GM11168 (cell line): ENCODE results near the gene DPP6.

Experiments
- in situ Hi-C: fragments of 300-500 bp; cut with MboI; formaldehyde crosslinking; loops from one replicate; pipeline ENCODE4 v1.12.0; 2022; ENCODE audit warnings: low sequenced_read_pairs; ENCODE audit not compliant: unreplicated experiment

Gene DPP6

GRCh38 chr7:154928136-154929005 lies 876.2 kb downstream of the DPP6 start:
- in situ Hi-C loops: loop anchor here (25.0 kb wide), 1 partner anchor 834 kb away; no protein-coding TSS in a partner anchor

GRCh38 chr7:154929006-154929726 lies 877.0 kb downstream of the DPP6 start:
- in situ Hi-C loops: loop anchor here (25.0 kb wide), 1 partner anchor 833 kb away; no protein-coding TSS in a partner anchor

GRCh38 chr7:154931906-154932305 lies 879.7 kb downstream of the DPP6 start:
- in situ Hi-C loops: loop anchor here (25.0 kb wide), 1 partner anchor 830 kb away; no protein-coding TSS in a partner anchor

DNA sequence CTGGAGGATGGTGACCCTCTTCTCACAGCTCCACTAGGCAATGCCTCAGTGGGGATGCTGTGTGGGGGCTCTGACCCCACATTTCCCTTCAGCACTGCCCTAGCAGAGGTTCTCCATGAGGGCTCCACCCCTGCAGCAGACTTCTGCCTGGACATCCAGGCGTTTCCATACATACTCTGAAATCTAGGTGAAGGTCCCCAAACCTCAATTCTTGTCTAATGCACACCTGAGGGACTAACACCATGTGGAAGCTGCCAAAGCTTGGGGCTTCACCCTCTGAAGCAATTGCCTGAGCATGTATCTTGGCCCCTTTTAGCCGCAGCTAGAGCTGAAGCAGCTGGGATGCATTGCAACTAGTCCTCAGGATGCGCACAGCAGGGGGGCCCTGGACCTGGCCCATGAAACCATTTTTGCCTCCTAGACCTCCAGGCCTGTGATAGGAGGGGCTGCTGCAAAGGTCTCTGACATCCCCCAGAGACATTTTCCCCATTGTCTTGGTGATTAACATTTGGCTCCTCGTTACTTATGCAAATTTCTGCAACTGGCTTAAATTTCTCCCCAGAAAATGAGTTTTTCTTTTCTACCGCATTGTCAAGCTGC lies 882.3 kb downstream of the DPP6 start:
- in situ Hi-C loops: loop anchor here (25.0 kb wide), 1 partner anchor 828 kb away; no protein-coding TSS in a partner anchor

DNA sequence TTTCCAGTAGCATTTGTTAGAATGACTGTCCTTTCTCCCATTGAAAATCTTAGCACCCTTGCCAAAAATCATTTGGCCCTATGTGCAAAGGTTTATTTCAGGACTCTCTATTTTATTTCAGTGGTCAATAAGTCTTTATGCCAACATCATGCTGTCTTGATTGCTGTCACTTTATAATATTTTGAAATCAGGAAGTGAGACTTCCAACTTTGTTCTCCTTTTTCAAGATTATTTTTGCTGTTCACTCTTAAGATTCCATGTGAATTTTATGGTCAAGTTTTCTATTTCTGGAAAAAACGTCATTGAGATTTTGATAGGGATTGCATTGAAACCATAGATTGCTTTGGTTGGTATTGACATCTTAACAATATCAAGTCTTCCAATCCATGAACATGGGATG lies 885.6 kb downstream of the DPP6 start:
- in situ Hi-C loops: loop anchor here (25.0 kb wide), 1 partner anchor 824 kb away; no protein-coding TSS in a partner anchor

DNA sequence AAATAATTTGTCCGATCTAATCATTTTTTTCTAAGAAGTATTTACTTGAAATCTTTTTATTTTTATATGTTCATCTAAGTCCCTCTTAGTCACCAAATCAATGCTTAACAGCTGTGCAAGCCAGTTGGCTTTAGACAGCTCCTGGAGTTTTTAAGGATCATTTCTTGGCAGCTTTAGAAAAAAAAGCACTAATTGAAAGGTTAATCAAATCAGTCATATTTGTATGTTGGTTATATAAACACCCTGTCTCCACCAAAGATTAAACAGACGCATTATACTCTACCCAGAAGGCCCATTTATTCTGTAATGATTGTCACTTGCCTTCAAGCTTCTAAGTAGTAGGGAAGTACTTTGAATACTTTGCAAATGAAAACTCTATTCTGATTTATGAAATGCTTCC lies 890.5 kb downstream of the DPP6 start:
- in situ Hi-C loops: loop anchor here (25.0 kb wide), 1 partner anchor 820 kb away; no protein-coding TSS in a partner anchor
